ENCODE data around the gene MYO1D.

The MYO1D gene

GRCh38 chr17:32854832-32855389 is 22.0 kb downstream of the MYO1D start:
- H3K4me1 Mint-ChIP-seq (ENCODE audit: low read depth) = peaks cover under 1% of the 10 kb centered on the region
- H3K27ac Mint-ChIP-seq = no peak overlapping the region
- no peak overlapping the region for H3K4me3 Mint-ChIP-seq
- no peaks in the 10 kb centered on the region for H3K9me3 Mint-ChIP-seq
- no peaks in the 10 kb centered on the region for H3K36me3 Mint-ChIP-seq (ENCODE audit: low read depth)
- H3K27me3 Mint-ChIP-seq = peaks cover 20% of the 10 kb centered on the region

DNA sequence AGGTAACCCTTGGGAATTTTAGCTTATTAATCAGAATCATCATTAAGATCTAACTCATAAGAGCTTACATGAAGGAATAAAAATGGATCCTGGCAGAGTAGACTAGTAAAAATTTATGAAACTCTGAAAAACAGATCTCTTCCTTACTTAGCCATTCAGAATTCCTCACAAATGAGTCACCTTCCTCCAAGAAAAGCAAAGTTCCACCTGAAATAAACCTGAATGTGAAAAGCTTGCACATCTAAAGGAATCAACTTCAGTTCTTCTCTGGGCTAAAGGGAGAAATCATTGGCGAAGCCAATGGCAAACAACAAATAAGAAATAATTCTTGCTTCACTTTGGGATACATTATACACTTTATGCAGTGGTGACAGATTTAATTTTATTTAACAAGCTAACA is 22.7 kb downstream of the MYO1D start:
- H3K4me3 Mint-ChIP-seq = no peak overlapping the region
- no peaks in the 10 kb centered on the region for H3K36me3 Mint-ChIP-seq (ENCODE audit: low read depth)
- H3K27me3 Mint-ChIP-seq = peaks cover 20% of the 10 kb centered on the region
- H3K9me3 Mint-ChIP-seq = no peaks in the 10 kb centered on the region
- no peaks in the 10 kb centered on the region for H3K4me1 Mint-ChIP-seq (ENCODE audit: low read depth)
- no peak overlapping the region for H3K27ac Mint-ChIP-seq

GRCh38 chr17:32852811-32853210 is 24.1 kb downstream of the MYO1D start:
- Mint-ChIP-seq H3K4me3 (no peak overlapping the region), H3K27me3 (peaks cover 20% of the 10 kb centered on the region), H3K27ac (no peak overlapping the region), H3K9me3 (no peaks in the 10 kb centered on the region), H3K4me1 (ENCODE audit: low read depth) (no peaks in the 10 kb centered on the region), H3K36me3 (ENCODE audit: low read depth) (no peaks in the 10 kb centered on the region)

DNA sequence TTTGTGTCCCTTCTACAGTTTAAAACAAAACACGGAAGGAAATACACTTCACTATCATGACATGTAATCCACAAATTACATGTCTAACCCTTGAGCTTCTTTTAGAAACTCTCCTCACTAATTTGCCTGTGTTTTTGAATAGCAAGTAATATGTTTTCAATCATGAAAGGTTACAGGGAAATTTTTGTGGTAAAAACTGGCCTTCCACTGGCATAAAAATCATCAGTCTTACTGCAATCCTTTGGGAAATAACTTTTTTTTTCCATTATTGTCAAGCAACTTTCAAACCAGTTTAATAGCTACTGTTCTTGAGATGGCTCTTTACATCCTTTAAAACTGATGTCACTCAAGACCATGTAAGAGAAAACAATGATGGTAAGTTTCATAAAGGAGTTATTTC is 27.0 kb downstream of the MYO1D start:
- no peaks in the 10 kb centered on the region for H3K36me3 Mint-ChIP-seq (ENCODE audit: low read depth)
- no peak overlapping the region for H3K4me3 Mint-ChIP-seq
- no peaks in the 10 kb centered on the region for H3K9me3 Mint-ChIP-seq
- peaks cover 24% of the 10 kb centered on the region for H3K27me3 Mint-ChIP-seq
- no peak overlapping the region for H3K27ac Mint-ChIP-seq
- no peaks in the 10 kb centered on the region for H3K4me1 Mint-ChIP-seq (ENCODE audit: low read depth)

GRCh38 chr17:32847977-32848376 is 28.9 kb downstream of the MYO1D start:
- no peaks in the 10 kb centered on the region for H3K36me3 Mint-ChIP-seq (ENCODE audit: low read depth)
- H3K9me3 Mint-ChIP-seq = no peaks in the 10 kb centered on the region
- H3K4me3 Mint-ChIP-seq = no peak overlapping the region
- H3K4me1 Mint-ChIP-seq (ENCODE audit: low read depth) = no peaks in the 10 kb centered on the region
- H3K27me3 Mint-ChIP-seq = peaks cover 17% of the 10 kb centered on the region
- H3K27ac Mint-ChIP-seq = no peak overlapping the region

- H3K4me3 Mint-ChIP-seq = no peak overlapping the region
- no peaks in the 10 kb centered on the region for H3K36me3 Mint-ChIP-seq (ENCODE audit: low read depth)
- H3K4me1 Mint-ChIP-seq (ENCODE audit: low read depth) = no peaks in the 10 kb centered on the region
- H3K9me3 Mint-ChIP-seq = no peaks in the 10 kb centered on the region
- peaks cover 10% of the 10 kb centered on the region for H3K27me3 Mint-ChIP-seq
- H3K27ac Mint-ChIP-seq = no peak overlapping the region
Observed at GRCh38 chr17:32846143-32846542, 30.8 kb downstream of the MYO1D start.

DNA sequence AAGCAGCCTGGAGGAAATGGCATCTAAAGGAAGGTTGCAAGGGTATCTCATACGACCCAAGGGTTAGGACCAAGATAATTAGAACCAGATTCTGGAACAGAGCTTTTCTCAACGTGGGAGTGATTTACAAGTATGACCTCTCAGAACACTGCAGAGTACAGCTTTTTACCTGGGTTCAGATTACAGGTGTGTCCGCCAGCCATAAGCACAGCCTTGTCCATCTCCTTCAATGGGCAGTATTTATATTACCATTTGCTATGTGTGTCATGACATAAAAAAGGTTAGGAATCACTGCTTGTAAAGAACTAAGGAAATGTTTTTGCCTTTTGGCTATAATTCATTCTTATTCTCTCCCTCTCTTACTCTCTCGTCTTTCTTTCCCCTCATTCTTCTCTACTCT is 36.7 kb downstream of the MYO1D start:
- Mint-ChIP-seq H3K27me3 (peaks cover 10% of the 10 kb centered on the region), H3K4me3 (no peak overlapping the region), H3K9me3 (no peaks in the 10 kb centered on the region), H3K36me3 (ENCODE audit: low read depth) (no peaks in the 10 kb centered on the region), H3K4me1 (ENCODE audit: low read depth) (no peaks in the 10 kb centered on the region), H3K27ac (no peak overlapping the region)

GRCh38 chr17:32836527-32836926 is 40.4 kb downstream of the MYO1D start:
- H3K27ac Mint-ChIP-seq = no peak overlapping the region
- H3K4me1 Mint-ChIP-seq (ENCODE audit: low read depth) = no peaks in the 10 kb centered on the region
- H3K27me3 Mint-ChIP-seq = peaks cover 7% of the 10 kb centered on the region
- H3K4me3 Mint-ChIP-seq = no peak overlapping the region
- H3K36me3 Mint-ChIP-seq (ENCODE audit: low read depth) = no peaks in the 10 kb centered on the region
- no peaks in the 10 kb centered on the region for H3K9me3 Mint-ChIP-seq

DNA sequence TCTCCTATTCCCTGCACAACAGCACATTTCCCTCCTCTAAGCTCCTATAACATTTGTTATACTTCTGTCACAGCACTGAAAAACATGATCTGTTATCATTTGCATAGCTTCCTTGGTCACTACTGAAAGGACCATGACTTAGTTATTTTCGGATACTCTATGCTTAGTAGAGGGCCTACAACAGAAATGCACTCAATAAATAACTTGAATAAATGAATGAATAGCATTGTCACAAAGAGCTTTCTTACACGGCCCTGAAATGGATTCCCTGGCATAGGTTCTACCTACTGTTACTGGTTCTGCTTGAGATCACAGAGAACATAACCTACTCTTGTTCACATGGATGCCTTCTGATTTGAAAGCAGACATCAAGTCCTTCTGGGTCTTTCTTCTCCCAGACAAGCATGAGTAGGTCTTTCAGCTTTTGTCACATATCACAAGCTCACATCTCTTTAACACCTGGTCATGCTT is 41.6 kb downstream of the MYO1D start:
- Mint-ChIP-seq H3K36me3 (ENCODE audit: low read depth) (no peaks in the 10 kb centered on the region), H3K27ac (no peak overlapping the region), H3K27me3 (peaks cover 3% of the 10 kb centered on the region), H3K4me1 (ENCODE audit: low read depth) (no peaks in the 10 kb centered on the region), H3K4me3 (no peak overlapping the region), H3K9me3 (no peaks in the 10 kb centered on the region)

GRCh38 chr17:32834104-32834503 is 42.8 kb downstream of the MYO1D start:
- Mint-ChIP-seq H3K27me3 (peaks cover 3% of the 10 kb centered on the region), H3K4me3 (no peak overlapping the region), H3K27ac (no peak overlapping the region), H3K4me1 (ENCODE audit: low read depth) (no peaks in the 10 kb centered on the region), H3K9me3 (no peaks in the 10 kb centered on the region), H3K36me3 (ENCODE audit: low read depth) (no peaks in the 10 kb centered on the region)

- no peak overlapping the region for H3K27ac Mint-ChIP-seq
- no peaks in the 10 kb centered on the region for H3K9me3 Mint-ChIP-seq
- H3K27me3 Mint-ChIP-seq = peaks cover 3% of the 10 kb centered on the region
Observed at GRCh38 chr17:32833526-32833925, 43.4 kb downstream of the MYO1D start.

GRCh38 chr17:32833076-32833475 is 43.8 kb downstream of the MYO1D start:
- no peak overlapping the region for H3K4me3 Mint-ChIP-seq
- no peaks in the 10 kb centered on the region for H3K4me1 Mint-ChIP-seq (ENCODE audit: low read depth)
- H3K27ac Mint-ChIP-seq = no peak overlapping the region
- H3K36me3 Mint-ChIP-seq (ENCODE audit: low read depth) = no peaks in the 10 kb centered on the region
- H3K27me3 Mint-ChIP-seq = no peaks in the 10 kb centered on the region
- H3K9me3 Mint-ChIP-seq = no peaks in the 10 kb centered on the region

More at GRCh38 chr17:32833526-32833925, 43.4 kb downstream of the MYO1D start:
- Mint-ChIP-seq H3K4me1 (ENCODE audit: low read depth) (no peaks in the 10 kb centered on the region), H3K4me3 (no peak overlapping the region), H3K36me3 (ENCODE audit: low read depth) (no peaks in the 10 kb centered on the region)

DNA sequence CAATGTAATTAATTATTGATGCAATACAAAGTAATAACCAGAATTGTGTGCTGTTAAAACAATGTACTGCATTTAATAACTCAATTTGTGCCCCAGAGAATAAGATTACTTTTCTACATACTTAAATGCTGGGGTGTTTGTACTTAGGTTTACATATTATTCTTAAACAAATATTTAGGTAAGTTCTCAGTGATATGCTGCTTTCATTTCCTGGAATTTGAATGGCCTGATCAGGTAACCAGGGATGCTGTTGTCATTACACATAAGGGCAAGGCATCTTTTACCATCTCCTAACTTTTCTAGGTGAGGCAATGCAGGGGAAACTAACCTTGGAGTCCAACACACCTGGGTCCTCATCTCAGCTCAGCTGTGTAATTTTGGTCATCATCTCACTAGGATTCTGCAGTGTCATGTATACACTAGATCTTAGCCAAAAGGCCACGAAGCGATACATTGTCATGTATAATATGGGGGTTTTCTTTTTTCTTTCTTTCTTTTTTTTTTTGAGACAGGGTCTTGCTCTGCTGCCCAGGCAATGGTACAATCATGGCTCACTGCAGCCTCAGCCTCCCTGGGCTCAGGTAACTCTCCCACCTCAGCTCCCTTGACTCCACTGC is 45.2 kb downstream of the MYO1D start:
- Mint-ChIP-seq H3K27ac (no peak overlapping the region), H3K4me1 (ENCODE audit: low read depth) (no peaks in the 10 kb centered on the region), H3K4me3 (no peak overlapping the region), H3K9me3 (no peaks in the 10 kb centered on the region), H3K27me3 (peaks cover 4% of the 10 kb centered on the region), H3K36me3 (ENCODE audit: low read depth) (no peaks in the 10 kb centered on the region)

GRCh38 chr17:32831223-32831622 is 45.7 kb downstream of the MYO1D start:
- H3K4me1 Mint-ChIP-seq (ENCODE audit: low read depth) = no peaks in the 10 kb centered on the region

DNA sequence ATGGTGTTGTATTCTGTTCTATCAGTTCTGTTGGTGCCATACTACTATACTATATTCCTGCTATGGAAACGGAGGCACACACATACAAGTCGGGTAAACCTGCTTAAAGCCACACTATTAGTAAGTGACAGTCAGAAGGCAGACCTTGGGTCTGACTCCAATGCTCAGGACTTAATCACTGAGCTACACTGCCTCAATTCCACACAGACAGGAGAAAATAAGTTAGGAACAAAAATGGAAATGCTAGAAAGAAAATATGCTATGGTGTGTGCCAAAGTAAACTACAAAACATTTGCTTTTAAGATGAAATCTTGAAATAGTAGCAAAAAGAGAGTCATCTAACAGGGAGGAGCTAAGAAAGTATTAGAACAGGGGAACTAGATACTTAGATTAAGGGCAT is 48.1 kb downstream of the MYO1D start:
- no peak overlapping the region for H3K4me3 Mint-ChIP-seq
- H3K27me3 Mint-ChIP-seq = peaks cover 15% of the 10 kb centered on the region
- H3K4me1 Mint-ChIP-seq (ENCODE audit: low read depth) = no peaks in the 10 kb centered on the region
- no peaks in the 10 kb centered on the region for H3K9me3 Mint-ChIP-seq
- H3K36me3 Mint-ChIP-seq (ENCODE audit: low read depth) = no peaks in the 10 kb centered on the region
- H3K27ac Mint-ChIP-seq = no peak overlapping the region

More at GRCh38 chr17:32831223-32831622, 45.7 kb downstream of the MYO1D start:
- Mint-ChIP-seq H3K9me3 (no peaks in the 10 kb centered on the region), H3K4me3 (no peak overlapping the region), H3K27me3 (peaks cover 4% of the 10 kb centered on the region), H3K36me3 (ENCODE audit: low read depth) (no peaks in the 10 kb centered on the region), H3K27ac (no peak overlapping the region)

GRCh38 chr17:32827227-32827626 is 49.7 kb downstream of the MYO1D start:
- H3K4me1 Mint-ChIP-seq (ENCODE audit: low read depth) = no peaks in the 10 kb centered on the region
- peaks cover 20% of the 10 kb centered on the region for H3K27me3 Mint-ChIP-seq
- H3K9me3 Mint-ChIP-seq = no peaks in the 10 kb centered on the region
- no peak overlapping the region for H3K27ac Mint-ChIP-seq
- H3K4me3 Mint-ChIP-seq = no peak overlapping the region
- H3K36me3 Mint-ChIP-seq (ENCODE audit: low read depth) = no peaks in the 10 kb centered on the region
